H1 (cell line): ENCODE data around the gene CDK10. TPM values are rescaled to one million over a fixed set of nuclear protein-coding genes. Genes with fewer than 3 reads are reported as not detected.

Source experiments
- CTCF ChIA-PET: fragments of 300-600 bp; sonication (Branson Sonifier 250); formaldehyde crosslinking; loops from one replicate; lab custom pipeline; 2021; ENCODE audit not compliant: partially characterized antibody; lab: Charles Lee
- POLR2A ChIA-PET: fragments of 300-600 bp; sonication (Branson Sonifier 250); formaldehyde crosslinking; loops from one replicate; lab custom pipeline; 2021; ENCODE audit warnings: inconsistent platforms; ENCODE audit not compliant: partially characterized antibody; lab: Charles Lee
- DNase-seq, 2 experiments: peaks; one replicate each; pipeline versions ENCODE4 v3.0.0 to v3.0.0-alpha.2; 2010 to 2022; ENCODE audit warnings: low spot score in 2 of 2, low read depth in 1 of 2, mixed read lengths in 1 of 2
- FAIRE-seq: peaks from 2 replicates; lab custom pipeline; 2011; peaks lifted over from hg19 to GRCh38; lab: Jason Lieb, UNC
- H2AFZ ChIP-seq: 2 replicates; pipeline ENCODE4 v1.8.1; 2012; ENCODE audit warnings: low read length, inconsistent platforms
- H2AK5ac ChIP-seq: 2 replicates; pipeline ENCODE4 v1.6.1; 2013; ENCODE audit warnings: low read depth, low read length
- H2BK120ac ChIP-seq: replicated peaks from 2 replicates; pipeline ENCODE3; 2013; ENCODE audit warnings: low read depth, low read length, inconsistent platforms
- H2BK12ac ChIP-seq: 2 replicates; pipeline ENCODE4 v1.6.1; 2013; ENCODE audit warnings: low read depth, low read length
- H2BK15ac ChIP-seq: 2 replicates; pipeline ENCODE4 v1.6.1; 2013; ENCODE audit warnings: low read length
- H2BK20ac ChIP-seq: 2 replicates; pipeline ENCODE4 v1.6.1; 2013; ENCODE audit warnings: low read length
- H2BK5ac ChIP-seq: 2 replicates; pipeline ENCODE4 v1.6.1; 2013; ENCODE audit warnings: low read depth, low read length
- H3K14ac ChIP-seq: 2 replicates; pipeline ENCODE4 v1.6.1; 2013; ENCODE audit warnings: inconsistent platforms; ENCODE audit not compliant: insufficient read length
- H3K18ac ChIP-seq: 2 replicates; pipeline ENCODE4 v1.6.1; 2013; ENCODE audit warnings: low read length; ENCODE audit errors: extremely low read depth
- H3K23ac ChIP-seq: 2 replicates; pipeline ENCODE4 v1.6.1; 2013; ENCODE audit warnings: inconsistent platforms; ENCODE audit not compliant: insufficient read length
- H3K23me2 ChIP-seq: 2 replicates; pipeline ENCODE4 v1.6.1; 2013; ENCODE audit warnings: low read depth, low read length
- H3K27ac ChIP-seq: 2 replicates; pipeline ENCODE4 v1.6.1; 2011; ENCODE audit warnings: low read depth, low read length, inconsistent platforms
- H3K27me3 ChIP-seq, 4 experiments: replicated peaks in 1 of 4; 1 replicate in 1 of 4; 2 replicates in 3 of 4; pipeline versions ENCODE4 v1.6.1 to v1.8.1; 2011 to 2013; ENCODE audit warnings: low read length in 3 of 4, mild to moderate bottlenecking in 3 of 4, inconsistent platforms in 2 of 4, mixed read lengths in 2 of 4, moderate library complexity in 1 of 4; ENCODE audit not compliant: control insufficient read depth in 3 of 4, insufficient read depth in 3 of 4; ENCODE audit errors: extremely low read depth in 1 of 4
- H3K36me3 ChIP-seq, 4 experiments: 2 replicates each; pipeline versions ENCODE4 v1.6.1 to v1.8.1; 2011 to 2013; ENCODE audit warnings: mild to moderate bottlenecking in 4 of 4, low read length in 3 of 4, moderate library complexity in 2 of 4, control low read depth in 1 of 4, inconsistent platforms in 1 of 4; ENCODE audit not compliant: insufficient read depth in 4 of 4, control insufficient read depth in 2 of 4
- H3K4ac ChIP-seq: replicated peaks from 2 replicates; pipeline ENCODE3; 2013; ENCODE audit warnings: low read length, low read depth, mixed read lengths, inconsistent platforms; ENCODE audit not compliant: insufficient read length
- H3K4me1 ChIP-seq, 4 experiments: replicated peaks in 1 of 4; 1 replicate in 1 of 4; 2 replicates in 3 of 4; pipeline versions ENCODE4 v1.6.1 to v1.8.1; 2011 to 2013; ENCODE audit warnings: low read length in 3 of 4, inconsistent platforms in 2 of 4, mixed read lengths in 1 of 4; ENCODE audit not compliant: insufficient read depth in 4 of 4, control insufficient read depth in 3 of 4
- H3K4me2 ChIP-seq, 2 experiments: 2 replicates each; pipeline versions ENCODE4 v1.6.1 to v1.8.1; 2011 to 2013; ENCODE audit warnings: low read depth in 2 of 2, low read length in 2 of 2, control low read depth in 1 of 2, inconsistent platforms in 1 of 2, mild to moderate bottlenecking in 1 of 2; ENCODE audit not compliant: insufficient read depth in 1 of 2
- H3K4me3 ChIP-seq, 4 experiments: fragments of 200-600, 300-600 bp in 1 of 4; sonication (generic), shearing (Covaris generic), sonication (Bioruptor Twin) in 1 of 4; 2 replicates each; pipeline versions ENCODE4 v1.5.1 to v1.8.1; 2011 to 2016; ENCODE audit warnings: low read length in 4 of 4, low read depth in 3 of 4, control low read depth in 2 of 4, inconsistent platforms in 2 of 4, mild to moderate bottlenecking in 2 of 4, mixed read lengths in 1 of 4, moderate library complexity in 1 of 4; ENCODE audit not compliant: insufficient read depth in 2 of 4; ENCODE audit errors: extremely low read depth in 1 of 4
- H3K56ac ChIP-seq: replicated peaks from 2 replicates; pipeline ENCODE3; 2013; ENCODE audit warnings: low read depth, mild to moderate bottlenecking, mixed read lengths, low read length, inconsistent platforms; ENCODE audit not compliant: insufficient read length
- H3K79me1 ChIP-seq: 2 replicates; pipeline ENCODE4 v1.6.1; 2013; ENCODE audit warnings: low read depth, low read length, control low read depth
- H3K79me2 ChIP-seq, 2 experiments: 2 replicates each; pipeline versions ENCODE4 v1.6.1 to v1.8.1; 2012 to 2013; ENCODE audit warnings: low read length in 2 of 2, mild to moderate bottlenecking in 2 of 2, inconsistent platforms in 1 of 2; ENCODE audit not compliant: insufficient read depth in 2 of 2, control insufficient read depth in 1 of 2
- H3K9ac ChIP-seq, 4 experiments: replicated peaks in 1 of 4; 1 replicate in 1 of 4; 2 replicates in 3 of 4; pipeline versions ENCODE4 v1.6.1 to v1.8.1; 2011 to 2013; ENCODE audit warnings: low read depth in 3 of 4, low read length in 3 of 4, control low read depth in 2 of 4, mild to moderate bottlenecking in 2 of 4, moderate library complexity in 2 of 4, inconsistent platforms in 1 of 4; ENCODE audit errors: extremely low read depth in 1 of 4
- H3K9me3 ChIP-seq, 2 experiments: 2 replicates each; pipeline versions ENCODE4 v1.6.1 to v1.8.1; 2012 to 2013; ENCODE audit warnings: mild to moderate bottlenecking in 2 of 2, moderate library complexity in 2 of 2, control low read depth in 1 of 2, inconsistent platforms in 1 of 2, low read depth in 1 of 2, low read length in 1 of 2, mixed read lengths in 1 of 2; ENCODE audit not compliant: insufficient read depth in 2 of 2
- H4K20me1 ChIP-seq, 2 experiments: replicated peaks in 1 of 2; 2 replicates each; pipeline versions ENCODE3 to v1.8.1; 2011 to 2013; ENCODE audit warnings: inconsistent platforms in 2 of 2, low read length in 2 of 2, mild to moderate bottlenecking in 1 of 2; ENCODE audit not compliant: insufficient read depth in 2 of 2, control insufficient read depth in 1 of 2
- H4K5ac ChIP-seq: 2 replicates; pipeline ENCODE4 v1.6.1; 2013; ENCODE audit warnings: low read length, low read depth, mixed read lengths, inconsistent platforms; ENCODE audit not compliant: insufficient read length
- H4K8ac ChIP-seq: 2 replicates; pipeline ENCODE4 v1.8.0; 2013; ENCODE audit warnings: mild to moderate bottlenecking, moderate library complexity, low read length, inconsistent platforms; ENCODE audit not compliant: insufficient read depth; ENCODE audit errors: extremely low read depth
- H4K91ac ChIP-seq: replicated peaks from 2 replicates; pipeline ENCODE3; 2013; ENCODE audit warnings: low read length, mixed read lengths, inconsistent platforms; ENCODE audit not compliant: insufficient read length
- CREB1 ChIP-seq: IDR thresholded peaks from 2 replicates; pipeline ENCODE4 v1.6.1; 2012; ENCODE audit warnings: inconsistent platforms
- GABPA ChIP-seq: IDR thresholded peaks from 2 replicates; pipeline ENCODE4 v1.6.1; 2011; ENCODE audit warnings: mild to moderate bottlenecking, low read length, moderate library complexity, borderline replicate concordance; ENCODE audit not compliant: insufficient read depth
- HDAC2 ChIP-seq, 2 experiments: fragments of 300-600 bp in 1 of 2; sonication (generic) in 1 of 2; IDR thresholded peaks; 2 replicates each; pipeline ENCODE4 v1.6.1; 2011 to 2012; ENCODE audit warnings: low read depth in 2 of 2, low read length in 2 of 2, mild to moderate bottlenecking in 2 of 2, moderate library complexity in 2 of 2, borderline replicate concordance in 1 of 2, inconsistent platforms in 1 of 2
- KDM4A ChIP-seq: IDR thresholded peaks from one replicate; pipeline ENCODE4 v1.7.1; 2012; ENCODE audit warnings: low read depth, mild to moderate bottlenecking, moderate library complexity, low read length, inconsistent platforms; ENCODE audit not compliant: severe bottlenecking
- KDM5A ChIP-seq: fragments of 200-600 bp; IDR thresholded peaks from 2 replicates; pipeline ENCODE4 v1.7.1; 2012; ENCODE audit warnings: mild to moderate bottlenecking, low read length, inconsistent platforms, mixed read lengths
- NRF1 ChIP-seq: IDR thresholded peaks from 2 replicates; pipeline ENCODE4 v1.6.1; 2011; ENCODE audit warnings: mild to moderate bottlenecking, low read depth, low read length, improper control_type of control experiment
- POLR2AphosphoS5 ChIP-seq: IDR thresholded peaks from 2 replicates; pipeline ENCODE4 v1.6.1; 2011; ENCODE audit warnings: low read depth, low read length
- RBBP5 ChIP-seq: IDR thresholded peaks from 2 replicates; pipeline ENCODE4 v1.7.1; 2012; ENCODE audit warnings: low read depth, mild to moderate bottlenecking, inconsistent platforms, low read length, moderate library complexity, borderline replicate concordance
- SIN3A ChIP-seq, 2 experiments: IDR thresholded peaks in 1 of 2; conservative IDR thresholded peaks in 1 of 2; 2 replicates each; pipeline ENCODE4 v1.6.1; 2011 to 2012; ENCODE audit warnings: low read length in 2 of 2, improper control_type of control experiment in 1 of 2, low read depth in 1 of 2, mild to moderate bottlenecking in 1 of 2
- SUZ12 ChIP-seq: fragments of 200-600 bp; sonication (generic); IDR thresholded peaks from 2 replicates; pipeline ENCODE4 v1.6.1; 2012; ENCODE audit warnings: mild to moderate bottlenecking, inconsistent platforms, low read length, moderate library complexity, mixed read lengths
- WGBS, 2 experiments: shearing (Covaris generic) in 1 of 2; methylation state at CpG; one replicate each; pipeline versions ENCODE4 v1.1.6 to v1.1.7; 2013 to 2015; ENCODE audit warnings: low lambda C conversion rate in 2 of 2, mixed read lengths in 2 of 2, inconsistent platforms in 1 of 2, low coverage in 1 of 2, missing lambda C conversion rate in 1 of 2; ENCODE audit not compliant: insufficient replicate concordance in 2 of 2, insufficient coverage in 1 of 2, insufficient read length in 1 of 2; ENCODE audit errors: extremely low coverage in 1 of 2, missing lambda C conversion rate in 1 of 2; 5-methylcytosine and 5-hydroxymethylcytosine counted together
- polyA plus RNA-seq, 7 experiments: library from polyadenylated mRNA; depleted of rRNA in 3 of 7; stranded (reverse) in 5 of 7; unstranded in 2 of 7; fragments of >200 nt in 5 of 7; fragments of 200-250 nt in 2 of 7; gene quantifications; 1 replicate in 5 of 7; 2 replicates in 1 of 7; 4 replicates in 1 of 7; pipeline versions ENCODE4 v1.2.1 to v1.2.3, GENCODE V29; 2011 to 2013; ENCODE audit warnings: missing spikeins in 2 of 7, mixed read lengths in 2 of 7
- total RNA-seq: library from RNA; stranded (reverse); fragmentation: NEBNext Ultra II Directional; extraction: Animal tissue kit (Norgen Biotek cat#: 25700); gene quantifications from 2 replicates; pipeline ENCODE4 v1.2.1, GENCODE V29; 2021

The CDK10 gene
- total and polyA plus RNA-seq, 2 of the 8 experiments (the other 6 are each of a cell fraction or from before 2014, with no cell fraction given) = 49.5 to 83.9 TPM

DNA sequence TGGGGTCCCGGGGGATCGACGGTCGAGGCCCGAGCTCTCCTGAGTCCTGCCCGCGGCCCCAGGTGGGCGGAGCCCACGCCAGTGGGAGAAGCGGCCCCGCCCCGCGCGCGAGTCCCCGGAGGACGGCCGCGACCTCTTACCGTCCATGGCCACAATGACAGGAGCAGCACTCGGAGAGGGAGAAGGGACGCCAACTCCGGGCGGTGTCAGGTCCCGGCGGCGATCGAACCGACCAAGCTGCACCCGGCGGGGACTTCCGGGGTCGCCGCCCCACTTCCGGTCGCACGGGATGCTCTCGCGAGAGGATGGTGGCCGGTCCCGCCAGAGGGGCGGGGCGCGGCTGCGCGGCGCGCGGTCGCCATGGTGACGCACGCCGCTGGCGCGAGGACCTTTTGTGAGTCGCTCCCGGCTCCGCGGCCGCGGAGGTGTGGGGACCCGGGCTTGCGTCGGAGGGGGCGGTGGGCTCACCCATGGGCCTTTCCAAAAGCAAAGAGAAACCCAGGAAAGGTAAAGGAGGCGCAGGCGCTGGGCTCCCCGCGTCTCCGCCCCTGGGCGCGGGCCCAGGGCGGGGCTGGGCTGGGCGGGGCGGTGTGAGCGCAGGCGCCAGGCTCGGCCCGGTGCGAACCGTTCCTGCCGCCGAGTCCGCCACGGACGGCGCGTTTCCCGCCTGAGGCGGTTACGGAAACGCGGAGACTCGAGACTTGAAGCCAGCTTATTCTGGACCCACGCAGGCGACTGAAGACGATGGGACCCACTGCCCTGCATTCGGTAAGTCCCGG, 28.9 kb upstream of the CDK10 start, which contains the start of the genes CHMP1A and SPATA33:
CHMP1A (minus strand) TSS at position 267 of the 779 bp plus-strand sequence; CDS start at position 147, 120 bp downstream.
SPATA33 (plus strand) TSS at position 395 of the 779 bp plus-strand sequence; CDS start at position 471, 76 bp downstream.
- Histone ChIP-seq H4K8ac (peak within 1 kb of the TSS; percentile 91), H3K56ac (peak within 1 kb of the TSS; percentile 78), H2BK120ac (no peak within 1 kb of the TSS), H3K36me3 (peaks cover 0 to 17% (median 9%) of the 10 kb centered on the region in 4 experiments; a peak in 6 of 8 replicates), H2BK20ac (no peak within 1 kb of the TSS), H4K91ac (peak within 1 kb of the TSS; percentile 19), H3K4ac (peak within 1 kb of the TSS; percentile 90), H3K18ac (peak within 1 kb of the TSS; percentile 40; the same call in 1 of the 2 replicates), H2BK15ac (no peak within 1 kb of the TSS), H3K14ac (no peak within 1 kb of the TSS), H3K9me3 (no peaks in the 10 kb centered on the region), H3K9ac (peak within 1 kb of the TSS; percentile 63 to 90 (median 74)), H2BK12ac (no peak within 1 kb of the TSS), H3K79me1 (peaks cover 10% of the 10 kb centered on the region), H2BK5ac (no peak within 1 kb of the TSS; the same call in 1 of the 2 replicates), H3K79me2 (peaks cover 0 to 28% of the 10 kb centered on the region in 2 experiments; a peak in 2 of 4 replicates), H3K4me1 (peaks cover 0 to 8% (median 3%) of the 10 kb centered on the region in 4 experiments; a peak in 3 of 7 replicates), H3K23me2 (peaks cover 8% of the 10 kb centered on the region), H3K4me2 (peak within 1 kb of the TSS; percentile 78 to 96), H4K20me1 (peaks cover 4 to 5% of the 10 kb centered on the region in 2 experiments), H3K4me3 (peak within 1 kb of the TSS; percentile 79 to 99 (median 87)), H4K5ac (peak within 1 kb of the TSS; percentile 71), H2AK5ac (0 out of 2 replicates have a peak within 1 kb of the TSS, but pooled peaks have one; percentile 9), H3K27me3 (no peaks in the 10 kb centered on the region), H3K27ac (0 out of 2 replicates have a peak within 1 kb of the TSS, but pooled peaks have one; percentile 30), H2AFZ (no peak within 1 kb of the TSS; the same call in 1 of the 2 replicates), H3K23ac (no peak within 1 kb of the TSS)
- WGBS, 2 experiments = 1% methylated on average over 43 of the region's 99 CpGs; no CpG with 5 or more reads in 1 of the 2 experiments
- DNase-seq (peak; percentile 58 to 97), FAIRE-seq (no peak)
- ChIA-PET POLR2A (interaction anchor here (0.7 to 2.2 kb wide), 10 partner anchors 9 to 150 kb away, joined by 3 to 9 read pairs (median 5); partner anchors contain the start of genes CDK10 and SPG7), CTCF (interaction anchor here (0.6 to 1.1 kb wide), 4 partner anchors 10 to 92 kb away, joined by 3 to 4 read pairs (median 4); no protein-coding TSS in a partner anchor)
- TF ChIP-seq GABPA = peak; percentile 96
- peak; percentile 72 for TF ChIP-seq KDM4A
- 0 out of 2 replicates have a peak, but pooled peaks have one; percentile 4 for TF ChIP-seq NRF1
- peak; percentile 26 to 95; a peak in 3 of 4 replicates for TF ChIP-seq SIN3A (conservative IDR thresholded peaks at IDR 0.05 in 1 of 2, IDR thresholded peaks at IDR 0.05 in 1 of 2; ENCODE audit: low read depth in 1 of 2, low read length in 2 of 2)
- no peak; a peak in 1 of 4 replicates for TF ChIP-seq HDAC2 (IDR thresholded peaks at IDR 0.05; ENCODE audit: borderline replicate concordance in 1 of 2, low read depth in 2 of 2, low read length in 2 of 2)
- TF ChIP-seq RBBP5 = peak; percentile 97
- TF ChIP-seq POLR2AphosphoS5 = peak; percentile 66; the same call in 1 of the 2 replicates
- TF ChIP-seq KDM5A = peak; percentile 56; the same call in 1 of the 2 replicates
- TF ChIP-seq SUZ12 = no peak
- TF ChIP-seq CREB1 = peak; percentile 78
